SJCRH30 (cell line): ENCODE data around the gene RASD2. TPM values are rescaled to one million over a fixed set of nuclear protein-coding genes. Genes with fewer than 3 reads are reported as not detected.

Source experiments
- DNase-seq, 2 experiments: peaks; one replicate each; pipeline ENCODE4 v3.0.0-alpha.2; 2015 to 2020
- H3K27ac ChIP-seq: fragments of 250-450 bp; sonication (Bioruptor Pico); 2 replicates; pipeline ENCODE4 v1.5.1; 2020; ENCODE audit warnings: mild to moderate bottlenecking, moderate library complexity
- H3K27me3 ChIP-seq: fragments of 250-450 bp; sonication (Bioruptor Pico); 2 replicates; pipeline ENCODE4 v1.5.1; 2020; ENCODE audit warnings: mild to moderate bottlenecking, moderate library complexity
- H3K36me3 ChIP-seq: fragments of 250-450 bp; sonication (Bioruptor Pico); 2 replicates; pipeline ENCODE4 v1.5.1; 2020; ENCODE audit warnings: mild to moderate bottlenecking, moderate library complexity
- H3K4me1 ChIP-seq: fragments of 250-450 bp; sonication (Bioruptor Pico); 2 replicates; pipeline ENCODE4 v1.5.1; 2020; ENCODE audit warnings: mild to moderate bottlenecking, moderate library complexity
- H3K4me3 ChIP-seq: fragments of 250-450 bp; sonication (Bioruptor Pico); 2 replicates; pipeline ENCODE4 v1.5.1; 2020; ENCODE audit warnings: mild to moderate bottlenecking, moderate library complexity
- H3K9me3 ChIP-seq: fragments of 250-450 bp; sonication (Bioruptor Pico); replicated peaks from 2 replicates; pipeline ENCODE4 v1.5.1; 2020; ENCODE audit warnings: mild to moderate bottlenecking, moderate library complexity
- total RNA-seq: library from RNA; depleted of rRNA; stranded (reverse); fragments of >200 nt; shearing (Covaris generic); gene quantifications from 2 replicates; pipeline ENCODE4 v1.2.3, GENCODE V29; 2014

The RASD2 gene
- total RNA-seq, 1 experiment from 2014 or later, result not detected

GRCh38 chr22:35555946-35556547 is 15.4 kb downstream of the RASD2 start:
- H3K36me3 ChIP-seq, result no peaks in the 10 kb centered on the region
- no peaks in the 10 kb centered on the region for H3K9me3 ChIP-seq
- no peaks in the 10 kb centered on the region for H3K27me3 ChIP-seq
- DNase-seq, result no peak
- no peak overlapping the region for H3K27ac ChIP-seq
- H3K4me1 ChIP-seq, result peaks cover 8% of the 10 kb centered on the region; the same call in 1 of the 2 replicates
- H3K4me3 ChIP-seq, result no peak overlapping the region

DNA sequence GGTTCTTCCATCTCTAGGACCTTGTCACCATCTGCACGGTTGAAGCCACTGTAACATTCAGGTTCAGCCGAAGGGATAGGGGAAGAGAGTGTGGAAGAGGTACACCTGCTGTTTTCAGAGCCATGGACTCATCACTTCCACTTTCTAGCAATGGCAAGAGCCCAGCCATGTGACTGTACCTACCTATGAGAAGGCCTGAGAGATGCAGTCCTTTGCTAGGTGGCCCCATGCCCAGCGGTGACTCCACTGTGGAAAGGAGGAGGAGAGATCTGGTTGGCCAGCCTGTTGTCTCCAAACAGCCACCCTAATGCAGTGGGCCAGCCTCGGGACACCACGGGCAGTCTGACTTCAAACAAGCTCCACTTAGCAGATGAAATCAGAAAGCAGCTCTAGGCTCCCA is 16.0 kb downstream of the RASD2 start:
- Histone ChIP-seq H3K4me1 (peaks cover 8% of the 10 kb centered on the region; the same call in 1 of the 2 replicates), H3K27ac (no peak overlapping the region), H3K9me3 (no peaks in the 10 kb centered on the region), H3K4me3 (no peak overlapping the region), H3K27me3 (no peaks in the 10 kb centered on the region), H3K36me3 (no peaks in the 10 kb centered on the region)
- DNase-seq, result no peak

DNA sequence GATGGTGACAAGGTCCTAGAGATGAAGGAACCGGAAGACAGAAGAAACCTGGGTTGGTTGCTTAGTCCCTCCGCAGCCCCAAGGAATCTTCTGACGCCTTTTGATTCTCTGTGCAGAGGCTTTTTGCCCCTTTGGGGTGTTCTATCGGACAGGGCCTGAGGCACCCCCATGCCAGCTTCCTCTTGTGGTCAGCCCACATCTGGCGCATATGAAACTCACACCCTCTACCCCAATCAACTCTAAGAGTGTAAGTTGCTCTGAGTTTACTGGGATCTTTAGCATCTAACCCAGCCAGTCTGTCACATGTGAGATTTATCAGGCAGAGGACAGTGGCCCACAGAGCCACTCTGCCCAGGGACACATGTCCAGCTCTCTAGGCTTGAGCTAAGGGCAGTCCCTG is 17.4 kb downstream of the RASD2 start:
- Histone ChIP-seq H3K4me1 (peaks cover under 1% of the 10 kb centered on the region; the same call in 1 of the 2 replicates), H3K36me3 (no peaks in the 10 kb centered on the region), H3K27ac (no peak overlapping the region), H3K27me3 (no peaks in the 10 kb centered on the region), H3K9me3 (no peaks in the 10 kb centered on the region), H3K4me3 (no peak overlapping the region)
- DNase-seq, result no peak

- Histone ChIP-seq H3K36me3 (no peaks in the 10 kb centered on the region), H3K9me3 (no peaks in the 10 kb centered on the region), H3K27ac (no peak overlapping the region), H3K4me1 (no peaks in the 10 kb centered on the region; the same call in 1 of the 2 replicates), H3K4me3 (no peak overlapping the region), H3K27me3 (no peaks in the 10 kb centered on the region)
- DNase-seq, result no peak
Observed at GRCh38 chr22:35558719-35559118, 18.1 kb downstream of the RASD2 start.

DNA sequence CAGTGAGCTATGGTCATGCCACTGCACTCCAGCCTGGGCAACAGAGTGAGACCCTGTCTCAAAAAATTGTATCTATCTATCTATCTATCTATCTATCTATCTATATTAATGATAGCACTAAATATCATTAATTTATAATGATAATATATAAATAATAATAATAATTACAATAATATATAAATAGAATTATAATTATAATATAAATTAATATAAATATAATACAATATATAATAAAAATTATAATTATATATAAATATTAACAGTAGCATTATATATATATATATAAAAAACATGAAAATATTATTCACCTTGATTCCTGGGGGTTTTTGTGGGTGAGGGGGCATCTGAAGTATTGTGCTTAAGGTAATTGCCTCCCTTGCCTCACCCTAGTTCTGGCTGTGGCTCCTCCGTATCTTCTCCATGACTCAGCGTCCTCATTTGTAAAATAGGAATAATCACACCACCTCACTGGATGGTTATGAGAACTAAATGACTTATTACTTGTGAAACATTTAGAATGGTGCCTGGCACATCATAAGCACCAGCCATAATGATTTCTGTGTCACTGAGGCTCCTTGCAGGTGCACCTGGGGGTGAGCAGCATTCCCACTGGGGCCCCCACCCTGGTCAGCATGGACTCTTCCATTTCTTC is 18.8 kb downstream of the RASD2 start:
- no peak for DNase-seq
- H3K36me3 ChIP-seq, result no peaks in the 10 kb centered on the region

GRCh38 chr22:35560366-35560765 is 19.7 kb downstream of the RASD2 start:
- Histone ChIP-seq H3K4me1 (no peaks in the 10 kb centered on the region; the same call in 1 of the 2 replicates), H3K36me3 (no peaks in the 10 kb centered on the region), H3K4me3 (no peak overlapping the region), H3K27ac (no peak overlapping the region), H3K27me3 (no peaks in the 10 kb centered on the region), H3K9me3 (no peaks in the 10 kb centered on the region)
- DNase-seq, result no peak

More for the DNA sequence above, 18.8 kb downstream of the RASD2 start:
- H3K9me3 ChIP-seq, result no peaks in the 10 kb centered on the region
- no peaks in the 10 kb centered on the region; the same call in 1 of the 2 replicates for H3K4me1 ChIP-seq
- no peaks in the 10 kb centered on the region for H3K27me3 ChIP-seq
- H3K27ac ChIP-seq, result no peak overlapping the region
- no peak overlapping the region for H3K4me3 ChIP-seq

DNA sequence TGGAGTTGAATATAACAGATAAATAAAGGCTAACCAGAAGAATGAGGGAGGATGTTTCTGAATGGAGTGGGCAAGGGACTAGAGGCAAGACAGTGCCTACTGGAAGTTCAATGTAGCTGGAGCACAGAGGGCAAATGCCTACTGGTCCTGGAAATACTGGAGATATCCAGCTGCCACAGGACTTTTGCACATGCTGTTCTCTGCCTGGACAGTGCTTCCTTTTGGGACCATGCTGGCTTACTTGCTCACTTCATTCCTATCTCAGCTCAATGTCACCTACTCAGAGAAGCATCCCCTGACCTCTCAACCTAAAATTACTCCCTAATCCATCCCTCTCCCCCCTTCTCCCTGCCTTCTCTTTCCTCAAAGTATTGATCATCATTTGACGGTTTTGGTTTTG is 20.2 kb downstream of the RASD2 start:
- Histone ChIP-seq H3K27ac (no peak overlapping the region), H3K9me3 (no peaks in the 10 kb centered on the region), H3K27me3 (no peaks in the 10 kb centered on the region), H3K36me3 (no peaks in the 10 kb centered on the region), H3K4me1 (no peaks in the 10 kb centered on the region; the same call in 1 of the 2 replicates), H3K4me3 (no peak overlapping the region)
- DNase-seq, result no peak

DNA sequence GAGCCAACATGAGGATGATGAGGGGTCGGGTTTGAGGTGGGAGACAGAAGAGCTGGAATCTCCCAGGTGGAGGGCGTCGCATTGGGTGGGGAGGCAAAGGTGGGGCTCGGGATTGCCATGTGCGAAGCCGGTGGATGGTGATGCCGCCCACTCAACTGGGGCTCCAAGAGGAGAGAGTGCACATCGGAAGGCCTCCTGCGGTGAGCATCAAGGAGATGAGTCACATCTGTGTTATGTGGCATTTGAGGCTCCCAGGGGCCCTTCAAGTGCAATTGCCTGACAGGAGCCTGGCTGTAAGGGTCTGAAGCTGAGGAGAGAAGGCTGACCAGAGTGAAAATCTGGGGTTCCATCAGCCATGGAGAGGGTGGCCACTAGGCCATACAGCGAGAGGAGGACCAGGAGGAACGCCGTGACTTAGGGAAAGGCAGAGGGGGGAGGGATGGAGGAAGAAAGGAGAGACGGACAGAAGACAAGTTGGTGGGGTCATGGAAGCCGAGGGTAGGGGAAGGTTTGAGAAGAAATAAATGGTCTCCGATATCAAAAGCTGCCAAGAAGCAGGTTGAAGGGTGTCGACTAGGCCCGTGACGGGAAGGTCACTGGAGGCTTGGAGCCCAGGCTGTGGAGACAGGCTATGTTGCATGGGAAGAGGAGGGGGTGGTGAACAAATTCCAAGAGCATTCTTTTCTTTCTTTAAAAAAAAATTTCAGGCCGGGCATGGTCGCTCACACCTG is 21.3 kb downstream of the RASD2 start:
- no peak for DNase-seq
- Histone ChIP-seq H3K9me3 (no peaks in the 10 kb centered on the region), H3K36me3 (no peaks in the 10 kb centered on the region), H3K27ac (no peak overlapping the region), H3K4me3 (no peak overlapping the region), H3K27me3 (no peaks in the 10 kb centered on the region), H3K4me1 (no peaks in the 10 kb centered on the region; the same call in 1 of the 2 replicates)

GRCh38 chr22:35563211-35563610 is 22.6 kb downstream of the RASD2 start:
- Histone ChIP-seq H3K4me1 (no peaks in the 10 kb centered on the region; the same call in 1 of the 2 replicates), H3K27me3 (0 out of 2 replicates have a peak, but pooled peaks cover 4% of the 10 kb centered on the region), H3K4me3 (no peak overlapping the region), H3K36me3 (no peaks in the 10 kb centered on the region), H3K9me3 (no peaks in the 10 kb centered on the region), H3K27ac (no peak overlapping the region)
- DNase-seq, result no peak

DNA sequence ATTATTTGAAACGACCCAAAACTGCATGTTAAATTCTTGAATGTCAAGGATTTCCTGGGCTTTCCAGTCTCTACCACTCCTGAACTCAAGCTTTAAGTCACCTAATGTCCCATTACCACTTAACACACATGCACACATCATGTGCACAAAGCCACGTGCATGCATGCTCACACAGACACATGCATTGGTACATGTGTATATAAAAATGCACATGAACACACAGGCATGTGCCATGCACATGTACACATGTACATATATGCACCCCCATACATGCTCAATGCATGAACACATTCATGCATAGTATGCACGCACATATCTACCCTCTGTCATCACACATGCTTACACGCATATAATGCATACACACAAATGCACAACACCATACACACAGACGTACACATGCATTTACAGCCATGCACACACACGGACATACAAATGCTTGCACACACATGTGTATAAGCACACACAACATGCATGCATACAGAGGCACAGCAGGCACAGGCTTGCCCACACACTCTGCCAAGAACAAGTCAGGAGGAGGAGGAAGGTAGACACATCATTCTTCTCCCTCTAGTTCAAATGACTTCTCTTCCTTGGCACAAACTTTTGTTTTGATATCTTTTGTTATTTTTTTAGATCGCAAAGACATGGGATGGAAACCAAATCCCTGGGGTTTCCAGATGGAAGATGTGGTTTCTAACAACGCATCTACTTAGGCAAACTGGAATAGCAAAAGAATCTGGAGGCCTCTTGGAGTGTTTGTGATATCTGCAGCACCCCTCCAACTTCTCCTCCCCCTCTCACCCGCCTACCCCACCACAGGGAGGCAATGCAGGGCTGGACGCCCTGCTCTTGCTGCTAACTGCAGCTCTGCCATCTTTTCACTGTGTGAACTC is 24.6 kb downstream of the RASD2 start:
- Histone ChIP-seq H3K27me3 (0 out of 2 replicates have a peak, but pooled peaks cover 4% of the 10 kb centered on the region), H3K4me3 (no peak overlapping the region), H3K4me1 (no peaks in the 10 kb centered on the region; the same call in 1 of the 2 replicates), H3K9me3 (no peaks in the 10 kb centered on the region), H3K36me3 (no peaks in the 10 kb centered on the region), H3K27ac (no peak overlapping the region)
- DNase-seq, result no peak

- Histone ChIP-seq H3K27me3 (0 out of 2 replicates have a peak, but pooled peaks cover 4% of the 10 kb centered on the region), H3K9me3 (no peaks in the 10 kb centered on the region), H3K27ac (no peak overlapping the region), H3K36me3 (no peaks in the 10 kb centered on the region), H3K4me3 (no peak overlapping the region), H3K4me1 (no peaks in the 10 kb centered on the region)
- DNase-seq, result no peak
Observed at GRCh38 chr22:35567351-35568141, 26.9 kb downstream of the RASD2 start.

- no peaks in the 10 kb centered on the region for H3K9me3 ChIP-seq
- H3K4me3 ChIP-seq, result no peak overlapping the region
- DNase-seq, result no peak
- H3K4me1 ChIP-seq, result no peaks in the 10 kb centered on the region
- H3K27ac ChIP-seq, result no peak overlapping the region
- H3K36me3 ChIP-seq, result no peaks in the 10 kb centered on the region
- H3K27me3 ChIP-seq, result 0 out of 2 replicates have a peak, but pooled peaks cover 4% of the 10 kb centered on the region
Observed at GRCh38 chr22:35568751-35569739, 28.4 kb downstream of the RASD2 start.

- H3K4me1 ChIP-seq, result no peaks in the 10 kb centered on the region
- H3K9me3 ChIP-seq, result no peaks in the 10 kb centered on the region
- 0 out of 2 replicates have a peak, but pooled peaks cover 4% of the 10 kb centered on the region for H3K27me3 ChIP-seq
- no peak for DNase-seq
- H3K36me3 ChIP-seq, result no peaks in the 10 kb centered on the region
- H3K4me3 ChIP-seq, result no peak overlapping the region
- H3K27ac ChIP-seq, result no peak overlapping the region
Observed at GRCh38 chr22:35569916-35570315, 29.3 kb downstream of the RASD2 start.
